ENCODE measurements around the gene POU4F2.
A peak's percentile ranks its signal among the peaks of the same experiment; 100 is the strongest.

The POU4F2 gene

DNA sequence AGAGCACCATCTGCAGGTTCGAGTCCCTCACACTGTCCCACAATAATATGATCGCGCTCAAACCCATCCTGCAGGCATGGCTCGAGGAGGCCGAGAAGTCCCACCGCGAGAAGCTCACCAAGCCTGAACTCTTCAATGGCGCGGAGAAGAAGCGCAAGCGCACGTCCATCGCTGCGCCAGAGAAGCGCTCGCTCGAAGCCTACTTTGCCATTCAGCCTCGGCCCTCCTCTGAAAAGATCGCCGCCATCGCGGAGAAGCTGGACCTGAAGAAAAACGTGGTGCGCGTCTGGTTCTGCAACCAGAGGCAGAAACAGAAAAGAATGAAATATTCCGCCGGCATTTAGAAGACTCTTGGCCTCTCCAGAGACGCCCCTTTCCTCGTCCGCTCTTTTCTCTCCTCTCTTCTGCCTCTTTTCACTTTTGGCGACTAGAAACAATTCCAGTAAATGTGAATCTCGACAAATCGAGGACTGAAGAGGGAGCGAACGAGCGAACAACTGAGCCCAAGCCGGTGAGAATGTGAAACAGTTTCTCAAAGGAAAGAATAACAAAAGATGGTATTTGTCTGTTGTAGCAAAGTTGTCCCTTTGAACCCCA is 1.9 kb downstream of the POU4F2 start:
- Histone ChIP-seq H3K36me3 (ENCODE audit: control insufficient read depth, insufficient read depth, low read length) (no peaks in the 10 kb centered on the region), H3K9me3 (ENCODE audit: control insufficient read depth, insufficient read depth, low read depth, low read length) (no peaks in the 10 kb centered on the region), H3K4me1 (ENCODE audit: control insufficient read depth, insufficient read depth, low read length) (peaks cover 19% of the 10 kb centered on the region), H3K27ac (ENCODE audit: low read depth, low read length) (no peak overlapping the region), H3K9ac (ENCODE audit: low read length) (no peak overlapping the region), H3K4me3 (ENCODE audit: low read depth, low read length) (peak overlapping the region; percentile 41), H3K27me3 (ENCODE audit: control insufficient read depth, insufficient read depth, low read length) (peaks cover 100% of the 10 kb centered on the region)

DNA sequence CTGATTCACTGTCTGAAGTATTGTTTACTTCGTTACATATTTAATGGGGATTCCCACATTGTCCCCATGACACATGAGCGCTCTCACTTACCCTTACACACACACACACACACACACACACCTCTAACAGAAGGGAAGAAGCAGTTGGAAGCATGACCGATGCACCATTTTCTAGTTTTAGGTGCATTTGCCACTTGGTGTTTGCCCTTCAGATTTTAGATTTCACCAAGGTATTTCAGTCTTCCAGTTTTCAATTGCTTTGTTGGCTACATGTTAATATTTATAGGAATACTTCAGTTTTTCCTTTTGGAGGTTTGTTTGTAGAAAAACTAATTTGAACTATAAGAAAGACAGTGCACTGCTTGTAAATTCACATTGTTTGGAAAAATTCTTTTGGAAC is 3.1 kb downstream of the POU4F2 start:
- H3K4me3 ChIP-seq (ENCODE audit: low read depth, low read length) = no peak overlapping the region
- H3K9ac ChIP-seq (ENCODE audit: low read length) = no peak overlapping the region
- no peak overlapping the region for H3K27ac ChIP-seq (ENCODE audit: low read depth, low read length)
- no peaks in the 10 kb centered on the region for H3K36me3 ChIP-seq (ENCODE audit: control insufficient read depth, insufficient read depth, low read length)
- no peaks in the 10 kb centered on the region for H3K9me3 ChIP-seq (ENCODE audit: control insufficient read depth, insufficient read depth, low read depth, low read length)
- peaks cover 19% of the 10 kb centered on the region for H3K4me1 ChIP-seq (ENCODE audit: control insufficient read depth, insufficient read depth, low read length)
- H3K27me3 ChIP-seq (ENCODE audit: control insufficient read depth, insufficient read depth, low read length) = peaks cover 100% of the 10 kb centered on the region

DNA sequence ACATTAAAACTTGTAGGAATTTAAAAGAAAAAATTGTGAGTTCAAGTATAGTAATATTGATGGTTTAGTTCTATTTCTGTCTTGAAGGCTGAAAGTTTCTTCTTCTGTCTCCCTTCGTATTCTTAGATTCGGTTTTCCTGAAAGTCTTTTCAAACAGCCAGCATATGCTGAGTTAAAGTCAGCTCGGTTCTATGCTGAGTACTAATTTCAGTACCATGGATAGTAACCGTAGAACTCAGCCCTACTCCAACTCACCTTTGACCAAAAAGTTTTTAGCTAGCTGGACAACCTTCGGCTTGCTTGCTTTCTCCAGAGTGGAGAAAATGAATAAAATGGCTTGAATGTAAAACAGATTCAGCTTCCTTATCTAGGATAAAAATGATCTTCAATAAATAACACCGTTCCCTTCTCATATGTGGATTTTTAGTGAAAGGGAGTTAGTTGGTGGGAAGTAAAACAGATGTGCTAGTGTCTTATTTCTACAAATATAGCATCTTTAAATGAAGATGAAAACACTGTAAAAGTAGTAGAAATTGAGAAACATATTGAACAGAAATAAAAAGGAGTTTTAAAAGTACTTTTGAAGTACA is 5.2 kb downstream of the POU4F2 start:
- no peak overlapping the region for H3K4me3 ChIP-seq (ENCODE audit: low read depth, low read length)
- H3K4me1 ChIP-seq (ENCODE audit: control insufficient read depth, insufficient read depth, low read length) = peaks cover 24% of the 10 kb centered on the region
- H3K27me3 ChIP-seq (ENCODE audit: control insufficient read depth, insufficient read depth, low read length) = peaks cover 100% of the 10 kb centered on the region
- no peak overlapping the region for H3K9ac ChIP-seq (ENCODE audit: low read length)
- no peak overlapping the region for H3K27ac ChIP-seq (ENCODE audit: low read depth, low read length)
- no peaks in the 10 kb centered on the region for H3K36me3 ChIP-seq (ENCODE audit: control insufficient read depth, insufficient read depth, low read length)
- H3K9me3 ChIP-seq (ENCODE audit: control insufficient read depth, insufficient read depth, low read depth, low read length) = no peaks in the 10 kb centered on the region

DNA sequence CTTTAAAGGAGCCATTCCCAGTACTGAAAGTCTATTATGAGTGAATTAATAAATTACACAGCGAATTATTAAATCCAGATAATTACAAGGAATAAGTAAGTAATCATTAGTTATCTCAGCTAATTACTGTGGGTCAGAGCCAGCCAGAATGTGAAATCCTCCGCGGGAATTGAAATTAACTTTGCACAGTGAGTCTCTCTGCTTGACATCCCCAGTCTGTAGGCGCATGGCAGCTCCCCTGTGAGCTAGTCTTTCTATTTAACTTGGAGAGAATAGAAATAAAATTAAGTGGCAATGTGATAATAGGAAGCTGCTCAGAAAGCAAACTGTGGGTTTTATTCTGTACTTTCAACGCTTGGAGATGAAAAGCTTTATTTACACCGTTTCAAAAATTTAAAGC is 7.2 kb downstream of the POU4F2 start:
- Histone ChIP-seq H3K27ac (ENCODE audit: low read depth, low read length) (no peak overlapping the region), H3K27me3 (ENCODE audit: control insufficient read depth, insufficient read depth, low read length) (peaks cover 100% of the 10 kb centered on the region), H3K36me3 (ENCODE audit: control insufficient read depth, insufficient read depth, low read length) (no peaks in the 10 kb centered on the region)

DNA sequence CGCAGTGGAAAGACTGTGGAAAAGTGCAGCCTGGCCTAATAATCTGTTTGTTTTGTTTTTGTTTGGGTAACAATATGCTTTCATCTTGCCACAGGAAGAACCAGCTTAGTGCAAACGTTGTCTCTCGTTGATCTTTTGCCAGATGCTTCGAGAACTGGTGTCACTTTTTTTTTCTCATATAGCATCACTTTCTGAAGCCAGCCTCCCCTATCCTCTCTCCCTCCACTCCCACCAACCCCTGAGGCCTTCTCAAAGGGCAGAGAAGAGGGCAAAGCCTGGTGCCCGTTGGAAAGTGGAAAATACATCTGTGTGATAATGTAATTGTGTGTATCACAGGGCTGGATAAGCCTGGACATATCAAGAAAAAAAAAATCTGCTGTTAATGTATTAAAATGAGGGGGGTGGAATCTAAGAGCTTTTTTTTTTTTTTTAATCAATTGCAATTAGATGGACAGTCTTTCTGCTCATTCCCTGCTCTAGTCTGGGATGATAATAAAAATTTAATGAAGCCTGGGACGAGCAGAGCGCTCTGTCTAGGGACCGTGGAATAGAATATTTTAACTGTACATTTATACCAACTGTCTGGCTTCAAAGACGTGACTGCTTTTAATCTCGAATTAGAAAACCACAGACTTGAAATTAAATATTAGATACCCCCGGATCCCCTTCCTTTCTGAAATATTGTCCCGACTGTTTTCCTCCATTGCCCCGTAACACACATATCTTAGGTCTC is 8.1 kb downstream of the POU4F2 start:
- Histone ChIP-seq H3K9me3 (ENCODE audit: control insufficient read depth, insufficient read depth, low read depth, low read length) (no peaks in the 10 kb centered on the region), H3K27ac (ENCODE audit: low read depth, low read length) (no peak overlapping the region), H3K4me1 (ENCODE audit: control insufficient read depth, insufficient read depth, low read length) (peaks cover 5% of the 10 kb centered on the region), H3K27me3 (ENCODE audit: control insufficient read depth, insufficient read depth, low read length) (peaks cover 100% of the 10 kb centered on the region), H3K4me3 (ENCODE audit: low read depth, low read length) (peak overlapping the region; percentile 58; the same call in 1 of the 2 replicates), H3K9ac (ENCODE audit: low read length) (no peak overlapping the region), H3K36me3 (ENCODE audit: control insufficient read depth, insufficient read depth, low read length) (no peaks in the 10 kb centered on the region)

More for the DNA sequence above, 7.2 kb downstream of the POU4F2 start:
- Histone ChIP-seq H3K4me3 (ENCODE audit: low read depth, low read length) (no peak overlapping the region), H3K9ac (ENCODE audit: low read length) (no peak overlapping the region), H3K9me3 (ENCODE audit: control insufficient read depth, insufficient read depth, low read depth, low read length) (no peaks in the 10 kb centered on the region), H3K4me1 (ENCODE audit: control insufficient read depth, insufficient read depth, low read length) (peaks cover 7% of the 10 kb centered on the region)

DNA sequence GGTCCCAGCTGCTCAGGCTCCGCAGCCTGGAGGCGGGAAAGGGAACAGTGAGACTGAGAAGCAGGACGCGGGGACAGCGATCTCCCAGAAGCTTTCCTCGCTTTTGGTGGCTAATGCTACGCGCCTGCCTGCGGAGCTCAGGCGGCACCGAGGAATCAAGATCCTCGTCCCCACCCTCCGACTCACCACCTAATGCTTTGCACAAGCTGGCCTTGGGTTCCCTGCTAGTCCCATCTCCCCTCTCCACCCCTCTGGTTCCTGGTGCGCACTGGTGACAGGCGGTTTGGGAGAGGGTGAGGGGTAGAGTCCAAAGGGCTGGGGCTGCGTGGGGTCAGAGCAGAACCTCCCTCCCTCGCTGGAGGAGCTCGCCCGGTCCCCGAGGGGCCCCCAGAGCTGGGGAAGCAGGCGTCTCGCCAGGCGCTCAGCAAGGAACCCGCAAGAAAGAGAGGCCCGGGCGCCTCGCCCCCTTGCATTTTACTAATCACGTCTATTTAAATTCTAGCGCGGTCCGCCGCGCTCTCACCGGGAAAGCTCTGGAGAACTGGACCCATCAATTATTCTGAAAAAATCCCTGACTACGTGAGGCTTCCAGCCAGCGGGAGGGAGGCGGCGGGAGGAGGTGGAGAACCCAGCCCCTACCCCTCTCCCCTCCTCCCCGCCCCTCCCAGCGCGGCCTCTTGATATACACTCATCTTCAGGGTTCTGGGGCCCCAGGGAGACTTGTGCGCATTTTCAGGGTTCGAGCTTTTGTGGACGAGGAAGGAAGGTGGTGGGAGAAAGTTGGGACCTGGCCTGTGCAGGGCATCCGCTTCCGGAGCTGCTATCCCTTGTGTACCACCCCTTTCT is 9.1 kb downstream of the POU4F2 start:
- H3K4me1 ChIP-seq (ENCODE audit: control insufficient read depth, insufficient read depth, low read length) = peaks cover 5% of the 10 kb centered on the region
- H3K4me3 ChIP-seq (ENCODE audit: low read depth, low read length) = peak overlapping the region; percentile 58
- H3K27me3 ChIP-seq (ENCODE audit: control insufficient read depth, insufficient read depth, low read length) = peaks cover 100% of the 10 kb centered on the region
- no peaks in the 10 kb centered on the region for H3K36me3 ChIP-seq (ENCODE audit: control insufficient read depth, insufficient read depth, low read length)
- H3K9me3 ChIP-seq (ENCODE audit: control insufficient read depth, insufficient read depth, low read depth, low read length) = no peaks in the 10 kb centered on the region
- no peak overlapping the region for H3K27ac ChIP-seq (ENCODE audit: low read depth, low read length)
- H3K9ac ChIP-seq (ENCODE audit: low read length) = no peak overlapping the region

DNA sequence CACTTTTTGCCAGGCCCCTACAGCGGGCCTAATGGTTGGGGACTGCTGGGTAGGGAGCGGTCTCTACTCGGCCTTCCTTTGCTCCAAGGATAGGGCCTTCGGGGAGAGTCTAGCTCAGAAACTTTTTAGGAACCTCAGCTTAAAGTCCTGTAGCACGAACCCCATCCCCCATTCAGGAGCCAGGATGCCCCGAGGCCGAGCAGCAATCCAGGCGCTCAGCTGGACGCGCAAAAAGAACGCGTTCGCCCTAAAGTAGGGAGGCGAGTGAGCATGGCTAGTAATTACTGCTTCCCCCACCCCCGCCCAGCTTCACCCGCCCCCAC is 9.7 kb downstream of the POU4F2 start:
- peak overlapping the region; percentile 58 for H3K4me3 ChIP-seq (ENCODE audit: low read depth, low read length)
- peaks cover 9% of the 10 kb centered on the region for H3K4me1 ChIP-seq (ENCODE audit: control insufficient read depth, insufficient read depth, low read length)
- no peak overlapping the region for H3K27ac ChIP-seq (ENCODE audit: low read depth, low read length)
- H3K27me3 ChIP-seq (ENCODE audit: control insufficient read depth, insufficient read depth, low read length) = peaks cover 100% of the 10 kb centered on the region
- H3K9me3 ChIP-seq (ENCODE audit: control insufficient read depth, insufficient read depth, low read depth, low read length) = no peaks in the 10 kb centered on the region
- H3K9ac ChIP-seq (ENCODE audit: low read length) = no peak overlapping the region
- H3K36me3 ChIP-seq (ENCODE audit: control insufficient read depth, insufficient read depth, low read length) = no peaks in the 10 kb centered on the region

DNA sequence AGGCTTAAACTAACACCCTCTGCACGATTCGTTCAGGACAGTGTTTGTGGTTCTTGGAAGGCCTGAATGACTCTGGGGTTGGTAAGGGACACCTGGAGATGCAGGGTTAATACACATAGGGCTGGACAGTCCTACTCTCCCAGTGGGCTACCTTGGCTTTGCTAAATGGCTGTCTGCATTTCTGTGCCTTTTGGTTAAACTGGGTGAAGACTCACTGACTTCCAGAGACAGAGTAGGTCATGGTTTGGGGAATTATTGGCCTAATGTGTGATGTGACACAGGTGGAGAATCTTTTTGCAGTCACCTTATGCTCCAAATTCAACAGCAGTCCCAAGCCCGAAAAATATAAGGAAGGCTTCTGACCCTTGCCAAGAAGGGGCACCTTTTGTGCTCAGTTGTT is 10.5 kb downstream of the POU4F2 start:
- no peaks in the 10 kb centered on the region for H3K9me3 ChIP-seq (ENCODE audit: control insufficient read depth, insufficient read depth, low read depth, low read length)
- no peaks in the 10 kb centered on the region for H3K36me3 ChIP-seq (ENCODE audit: control insufficient read depth, insufficient read depth, low read length)
- H3K4me1 ChIP-seq (ENCODE audit: control insufficient read depth, insufficient read depth, low read length) = peaks cover 16% of the 10 kb centered on the region
- H3K27ac ChIP-seq (ENCODE audit: low read depth, low read length) = no peak overlapping the region
- H3K27me3 ChIP-seq (ENCODE audit: control insufficient read depth, insufficient read depth, low read length) = peaks cover 100% of the 10 kb centered on the region
- H3K4me3 ChIP-seq (ENCODE audit: low read depth, low read length) = no peak overlapping the region
- H3K9ac ChIP-seq (ENCODE audit: low read length) = no peak overlapping the region

DNA sequence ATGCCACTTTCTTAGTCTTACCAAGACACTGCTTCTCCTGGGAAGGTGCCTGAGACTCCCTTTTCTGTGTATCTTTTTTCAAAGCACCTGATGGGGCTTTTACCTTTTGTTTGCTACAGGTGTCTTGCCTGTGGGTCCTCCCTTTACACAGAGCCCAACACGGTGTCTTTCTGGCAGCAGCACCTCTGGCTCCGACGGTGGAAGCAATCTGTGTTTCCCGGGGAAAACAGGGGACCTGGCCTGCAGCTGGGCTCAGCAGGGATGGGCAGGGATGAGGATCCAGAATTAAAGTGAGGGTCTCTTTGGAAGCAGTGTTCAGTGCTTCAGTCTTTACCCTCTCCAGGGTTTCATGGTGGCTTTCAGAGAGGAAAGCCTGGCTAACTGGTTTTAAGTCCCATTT is 11.3 kb downstream of the POU4F2 start:
- Histone ChIP-seq H3K9ac (ENCODE audit: low read length) (no peak overlapping the region), H3K27me3 (ENCODE audit: control insufficient read depth, insufficient read depth, low read length) (peaks cover 99% of the 10 kb centered on the region), H3K9me3 (ENCODE audit: control insufficient read depth, insufficient read depth, low read depth, low read length) (no peaks in the 10 kb centered on the region), H3K27ac (ENCODE audit: low read depth, low read length) (no peak overlapping the region), H3K4me3 (ENCODE audit: low read depth, low read length) (no peak overlapping the region), H3K36me3 (ENCODE audit: control insufficient read depth, insufficient read depth, low read length) (no peaks in the 10 kb centered on the region), H3K4me1 (ENCODE audit: control insufficient read depth, insufficient read depth, low read length) (peaks cover 20% of the 10 kb centered on the region)

DNA sequence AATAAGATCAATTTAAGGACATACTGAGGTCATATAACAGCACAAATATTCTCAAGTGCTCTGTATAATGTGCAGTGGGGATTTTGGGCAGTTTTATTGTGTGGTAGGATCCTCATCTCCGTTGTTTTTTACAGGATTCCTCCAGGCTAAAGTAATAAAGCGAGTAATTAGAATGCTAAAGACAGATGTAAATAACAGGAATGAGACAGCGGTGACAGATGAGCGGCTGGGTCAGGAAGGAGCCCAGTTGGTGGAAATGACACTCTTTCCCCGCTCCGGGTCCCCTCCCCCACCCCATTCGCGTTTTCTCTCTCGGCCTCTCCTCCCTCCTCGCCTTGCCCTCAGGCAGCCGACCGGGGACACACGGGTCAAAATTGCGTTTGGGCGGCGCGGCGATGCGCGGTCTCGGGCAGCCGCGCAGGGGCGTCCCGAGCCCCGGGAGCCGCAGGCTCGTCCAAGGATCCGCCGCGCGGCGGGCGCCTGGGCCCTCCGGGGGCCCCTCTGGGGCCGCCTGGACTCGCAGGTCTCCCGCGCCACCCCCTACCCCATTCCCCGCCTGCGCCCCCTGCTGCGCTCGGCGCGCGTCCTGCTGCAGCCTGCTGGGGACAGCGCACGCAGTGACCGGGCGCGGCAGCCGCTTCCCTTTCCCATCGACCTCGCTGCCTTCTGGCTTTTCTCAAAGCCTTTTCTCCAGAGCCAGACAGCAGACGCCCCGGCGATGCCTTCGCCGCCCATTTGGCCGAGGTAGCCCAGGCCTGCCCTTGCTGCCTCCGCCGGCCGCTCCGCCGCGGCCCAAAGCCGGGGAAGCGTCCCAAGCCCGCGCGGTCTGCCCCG is 16.2 kb downstream of the POU4F2 start:
- Histone ChIP-seq H3K9me3 (ENCODE audit: control insufficient read depth, insufficient read depth, low read depth, low read length) (no peaks in the 10 kb centered on the region), H3K27ac (ENCODE audit: low read depth, low read length) (no peak overlapping the region), H3K4me1 (ENCODE audit: control insufficient read depth, insufficient read depth, low read length) (peaks cover 22% of the 10 kb centered on the region), H3K36me3 (ENCODE audit: control insufficient read depth, insufficient read depth, low read length) (no peaks in the 10 kb centered on the region), H3K27me3 (ENCODE audit: control insufficient read depth, insufficient read depth, low read length) (peaks cover 98% of the 10 kb centered on the region), H3K9ac (ENCODE audit: low read length) (no peak overlapping the region), H3K4me3 (ENCODE audit: low read depth, low read length) (peak overlapping the region; percentile 57)
